A673 (cell line): Measurements from ENCODE around the gene NEK1.
"Not testable (repeated sequence)": the region's sequence is repeated elsewhere in the genome, so short reads cannot be mapped to it uniquely, and the experiment has no call there.

Source experiments
- CTCF ChIP-seq: fragments of 300-800, 200-600 bp; sonication (generic); conservative IDR thresholded peaks from 2 replicates; pipeline ENCODE4 v1.5.1; 2017; ENCODE audit warnings: low read depth, mild to moderate bottlenecking, antibody characterized with exemption, low read length, moderate library complexity, mixed read lengths
- EZH2 ChIP-seq: fragments of 200-600 bp; sonication (generic); IDR thresholded peaks from 2 replicates; pipeline ENCODE4 v1.6.1; 2017; ENCODE audit warnings: borderline replicate concordance, low read depth, mild to moderate bottlenecking, mixed read lengths, antibody characterized with exemption, low read length; ENCODE audit not compliant: poor library complexity, severe bottlenecking

DNA sequence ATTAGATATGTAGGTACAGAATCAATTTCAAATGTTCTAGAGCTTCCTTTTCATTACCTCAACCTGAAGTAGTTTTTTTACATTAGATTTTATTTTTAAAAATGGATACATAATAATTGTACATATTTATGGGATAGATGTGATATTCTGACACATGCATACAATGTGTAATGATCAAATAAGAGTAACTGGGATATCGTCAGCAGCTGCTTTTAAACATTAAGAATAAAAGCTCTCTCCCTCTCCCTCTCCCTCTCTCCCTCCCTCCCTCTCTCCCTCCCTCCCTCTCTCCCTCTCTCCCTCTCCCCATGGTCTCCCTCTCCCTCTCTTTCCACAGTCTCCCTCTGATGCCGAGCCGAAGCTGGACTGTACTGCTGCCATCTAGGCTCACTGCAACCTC lies 43.2 kb downstream of the NEK1 start:
- not testable (repeated sequence) for TF ChIP-seq CTCF, EZH2
